Endothelial cell of umbilical vein (primary cell): ENCODE measurements around the gene CCL21. TPM values are rescaled to one million over a fixed set of nuclear protein-coding genes. Genes with fewer than 3 reads are reported as not detected.

Source experiments
- BruUV-seq: library from RNA; stranded (reverse); fragments of 400-500 nt; replicated peaks from 2 replicates; lab custom pipeline; 2021; lab: Mats Ljungman, UMichigan
- CTCF ChIA-PET: fragments of 300-600, 350-600 bp; sonication (Branson Sonifier 250); formaldehyde crosslinking; loops from one replicate; lab custom pipeline; 2021; ENCODE audit warnings: antibody characterized with exemption, inconsistent platforms; lab: Charles Lee
- POLR2A ChIA-PET: fragments of 300-600, 350-600 bp; sonication (Branson Sonifier 250); formaldehyde crosslinking; loops from one replicate; lab custom pipeline; 2021; ENCODE audit warnings: antibody characterized with exemption, inconsistent platforms; lab: Charles Lee
- DNase-seq: peaks from one replicate; pipeline ENCODE4 v3.0.0-alpha.2; 2011; ENCODE audit warnings: low read depth, low spot score
- FAIRE-seq: peaks from 2 replicates; lab custom pipeline; 2011; peaks lifted over from hg19 to GRCh38; lab: Jason Lieb, UNC
- H2AFZ ChIP-seq: 2 replicates; pipeline ENCODE4 v1.6.0; 2012; ENCODE audit warnings: low read depth, low read length, control low read depth, inconsistent platforms
- H3K27ac ChIP-seq: 2 replicates; pipeline ENCODE4 v1.5.1; 2011; ENCODE audit warnings: low read depth, mild to moderate bottlenecking, control low read depth, low read length, moderate library complexity; ENCODE audit not compliant: insufficient read depth
- H3K27me3 ChIP-seq, 2 experiments: 2 replicates each; pipeline versions ENCODE4 v1.6.0 to v1.6.1; 2011; ENCODE audit warnings: low read length in 2 of 2, mixed read lengths in 1 of 2; ENCODE audit not compliant: control insufficient read depth in 2 of 2, insufficient read depth in 2 of 2
- H3K36me3 ChIP-seq, 2 experiments: 2 replicates in 1 of 2; 3 replicates in 1 of 2; pipeline ENCODE4 v1.5.1; 2011; ENCODE audit warnings: low read length in 2 of 2, mild to moderate bottlenecking in 1 of 2, moderate library complexity in 1 of 2; ENCODE audit not compliant: control insufficient read depth in 2 of 2, insufficient read depth in 2 of 2; ENCODE audit errors: extremely low read depth in 1 of 2
- H3K4me1 ChIP-seq: 3 replicates; pipeline ENCODE4 v1.5.1; 2011; ENCODE audit warnings: mild to moderate bottlenecking, low read length; ENCODE audit not compliant: control insufficient read depth, insufficient read depth; ENCODE audit errors: extremely low read depth
- H3K4me2 ChIP-seq: 2 replicates; pipeline ENCODE4 v1.6.1; 2011; ENCODE audit warnings: low read length, control low read depth, mixed read lengths; ENCODE audit not compliant: insufficient read depth
- H3K4me3 ChIP-seq, 3 experiments: fragments of 200-600 bp in 1 of 3; sonication (generic), shearing (Covaris generic) in 1 of 3; replicated peaks in 1 of 3; 2 replicates each; pipeline ENCODE4 v1.5.1; 2011 to 2016; ENCODE audit warnings: control low read depth in 3 of 3, low read length in 3 of 3, mild to moderate bottlenecking in 2 of 3, inconsistent platforms in 1 of 3, low read depth in 1 of 3, moderate library complexity in 1 of 3; ENCODE audit not compliant: insufficient read depth in 1 of 3
- H3K79me2 ChIP-seq: 2 replicates; pipeline ENCODE4 v1.6.0; 2012; ENCODE audit warnings: low read length, inconsistent platforms; ENCODE audit not compliant: control insufficient read depth, insufficient read depth
- H3K9ac ChIP-seq: replicated peaks from 2 replicates; pipeline ENCODE3; 2011; ENCODE audit warnings: low read length, control low read depth; ENCODE audit not compliant: insufficient read depth; ENCODE audit errors: extremely low read depth
- H3K9me1 ChIP-seq: replicated peaks from 3 replicates; pipeline ENCODE4 v1.6.0; 2011; ENCODE audit warnings: mild to moderate bottlenecking, low read length; ENCODE audit not compliant: control insufficient read depth, insufficient read depth; ENCODE audit errors: extremely low read depth
- H3K9me3 ChIP-seq: replicated peaks from 2 replicates; pipeline ENCODE4 v1.5.1; 2012; ENCODE audit warnings: low read length, inconsistent platforms; ENCODE audit not compliant: control insufficient read depth, insufficient read depth
- H4K20me1 ChIP-seq: replicated peaks from 2 replicates; pipeline ENCODE3; 2011; ENCODE audit warnings: mild to moderate bottlenecking, low read length; ENCODE audit not compliant: control insufficient read depth, insufficient read depth; ENCODE audit errors: extremely low read depth
- CTCF ChIP-seq, 2 donors: IDR thresholded peaks; 1 replicate in 1 of 2; 2 replicates in 1 of 2; pipeline ENCODE4 v1.5.1; 2011; ENCODE audit warnings: low read length in 2 of 2, mild to moderate bottlenecking in 2 of 2, moderate library complexity in 2 of 2, control low read depth in 1 of 2, inconsistent platforms in 1 of 2, low read depth in 1 of 2; ENCODE audit not compliant: insufficient read depth in 1 of 2; ENCODE audit errors: extremely low read depth in 1 of 2
- EZH2 ChIP-seq: IDR thresholded peaks from 2 replicates; pipeline ENCODE4 v1.6.1; 2012; ENCODE audit warnings: borderline replicate concordance, low read depth, mild to moderate bottlenecking, moderate library complexity, low read length, inconsistent platforms; ENCODE audit not compliant: severe bottlenecking
- FOS ChIP-seq: IDR thresholded peaks from 2 replicates; pipeline ENCODE4 v1.6.1; 2011; ENCODE audit warnings: mild to moderate bottlenecking, low read length, moderate library complexity, borderline replicate concordance; ENCODE audit not compliant: insufficient read depth
- GATA2 ChIP-seq: IDR thresholded peaks from 2 replicates; pipeline ENCODE4 v1.7.0; 2011; ENCODE audit warnings: low read depth, mild to moderate bottlenecking, moderate library complexity, mixed read lengths, low read length; ENCODE audit not compliant: insufficient read length, insufficient read depth
- JUN ChIP-seq: IDR thresholded peaks from 2 replicates; pipeline ENCODE4 v1.6.1; 2011; ENCODE audit warnings: borderline replicate concordance, low read depth; ENCODE audit not compliant: insufficient read length, insufficient read depth
- MAX ChIP-seq: IDR thresholded peaks from 2 replicates; pipeline ENCODE4 v1.6.1; 2011; ENCODE audit not compliant: insufficient read depth, insufficient read length
- MYC ChIP-seq: IDR thresholded peaks from one replicate; pipeline ENCODE4 v1.6.1; 2011; ENCODE audit warnings: mild to moderate bottlenecking, low read depth, low read length
- POLR2A ChIP-seq: IDR thresholded peaks from 2 replicates; pipeline ENCODE4 v1.6.1; 2012; ENCODE audit warnings: low read depth, mild to moderate bottlenecking, control low read depth, low read length
- POLR2AphosphoS5 ChIP-seq: IDR thresholded peaks from 2 replicates; pipeline ENCODE4 v1.6.1; 2012; ENCODE audit warnings: low read depth, mild to moderate bottlenecking, control low read depth, low read length, moderate library complexity; ENCODE audit not compliant: insufficient read depth
- dilution Hi-C: fragments of 300-500 bp; cut with MboI; formaldehyde crosslinking; loops from one replicate; pipeline ENCODE4 v1.15.0; 2019; ENCODE audit warnings: low sequenced_read_pairs; ENCODE audit not compliant: extremely low pct_ligation_motif_present
- intact Hi-C: fragments of 100-400 bp; cut with micrococcal nuclease; formaldehyde crosslinking; loops from one replicate; pipeline ENCODE4 v1.10.0; 2022
- polyA plus RNA-seq, 4 experiments: library from polyadenylated mRNA; depleted of rRNA in 3 of 4; stranded (reverse) in 3 of 4; unstranded in 1 of 4; fragments of >200 nt; gene quantifications; 2 replicates each; pipeline versions ENCODE4 v1.2.1 to v1.2.3, GENCODE V29; 2011 to 2012; ENCODE audit warnings: missing spikeins in 1 of 4
- total RNA-seq: library from RNA; stranded (reverse); gene quantifications from 2 replicates; pipeline ENCODE4 v1.2.3, GENCODE V29; 2021

CCL21 gene
- total and polyA plus RNA-seq, 2 donors (not counting 3 experiments of a cell fraction or from before 2014, with no cell fraction given): 0.17 TPM; not detected in 1

DNA sequence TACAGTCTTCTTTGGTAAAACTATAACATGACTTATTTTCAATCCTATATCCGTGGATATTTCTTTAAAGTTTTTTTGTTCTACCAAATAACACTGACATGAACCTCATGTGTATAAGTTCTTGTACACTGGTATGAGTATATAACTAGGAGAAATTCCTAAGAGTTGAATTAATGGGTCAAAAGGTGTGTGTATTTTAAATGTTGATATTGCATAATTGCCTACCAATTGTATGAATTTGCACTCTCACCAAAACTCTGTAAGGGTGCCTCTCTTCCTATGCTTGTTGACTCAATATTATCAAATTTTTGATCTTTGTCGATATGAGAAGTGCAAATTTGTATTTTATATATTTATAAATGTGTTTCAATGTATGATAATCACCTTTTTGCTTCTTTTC, 22.9 kb upstream of the CCL21 start:
- no TSS peak for BruUV-seq
- no peaks in the 10 kb centered on the region for H3K36me3 ChIP-seq
- H3K9me1 ChIP-seq: no peaks in the 10 kb centered on the region
- no peaks in the 10 kb centered on the region for H3K79me2 ChIP-seq
- no peak overlapping the region for H3K4me2 ChIP-seq
- H2AFZ ChIP-seq: no peak overlapping the region
- no peak overlapping the region for H3K9ac ChIP-seq
- H4K20me1 ChIP-seq: no peaks in the 10 kb centered on the region
- peaks cover 12 to 13% of the 10 kb centered on the region in 2 experiments for H3K27me3 ChIP-seq
- H3K9me3 ChIP-seq: no peaks in the 10 kb centered on the region
- no peak for FAIRE-seq
- H3K4me1 ChIP-seq: no peaks in the 10 kb centered on the region
- no peak overlapping the region for H3K27ac ChIP-seq
- intact Hi-C loops (no loop called here), dilution Hi-C loops (no loop called here)
- CTCF ChIA-PET: interaction anchor here (1.2 kb wide), 1 partner anchor 10 kb away, joined by 3 read pairs; no protein-coding TSS in a partner anchor
- POLR2A ChIA-PET: no interaction called here
- H3K4me3 ChIP-seq: no peak overlapping the region
- TF ChIP-seq MAX: no peak
- TF ChIP-seq MYC: no peak
- TF ChIP-seq CTCF (IDR thresholded peaks at IDR 0.05; ENCODE audit: extremely low read depth in 1 of 2, insufficient read depth in 1 of 2, low read depth in 1 of 2, low read length in 2 of 2): no peak
- no peak for DNase-seq

DNA sequence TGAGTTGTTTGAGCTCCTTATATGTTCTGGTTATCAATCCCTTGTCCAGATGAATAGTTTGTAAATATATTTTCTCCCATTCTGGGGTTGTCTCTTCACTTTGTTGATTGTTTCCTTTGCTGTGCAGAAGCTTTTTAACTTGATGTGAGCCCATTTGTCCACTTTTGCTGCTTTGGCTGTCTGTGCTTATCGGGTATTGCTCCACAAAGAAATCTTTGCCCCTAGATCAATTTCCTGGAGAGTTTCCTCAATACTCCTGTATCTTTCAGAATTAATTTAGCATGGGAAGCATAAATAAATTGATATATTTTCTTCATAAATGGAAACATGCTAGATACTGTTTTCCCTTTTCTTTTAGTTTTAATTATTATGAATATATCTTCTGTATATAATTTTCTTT, 22.5 kb upstream of the CCL21 start:
- no TSS peak for BruUV-seq
- Histone ChIP-seq H3K27me3 (peaks cover 12 to 14% of the 10 kb centered on the region in 2 experiments), H3K4me2 (no peak overlapping the region), H3K27ac (no peak overlapping the region), H3K4me3 (no peak overlapping the region), H3K9me1 (no peaks in the 10 kb centered on the region), H3K9me3 (no peaks in the 10 kb centered on the region), H3K79me2 (no peaks in the 10 kb centered on the region), H4K20me1 (no peaks in the 10 kb centered on the region), H3K36me3 (no peaks in the 10 kb centered on the region), H2AFZ (no peak overlapping the region), H3K4me1 (no peaks in the 10 kb centered on the region), H3K9ac (no peak overlapping the region)
- no peak for FAIRE-seq
- dilution Hi-C loops: no loop called here
- TF ChIP-seq GATA2 (no peak), JUN (no peak), POLR2AphosphoS5 (no peak), CTCF (IDR thresholded peaks at IDR 0.05; ENCODE audit: extremely low read depth in 1 of 2, insufficient read depth in 1 of 2, low read depth in 1 of 2, low read length in 2 of 2) (no peak), POLR2A (no peak), EZH2 (no peak), FOS (no peak), MYC (no peak), MAX (no peak)
- CTCF ChIA-PET: interaction anchor here (0.8 to 1.6 kb wide), 2 partner anchors 23 to 30 kb away, joined by 3 read pairs; partner anchors contain the start of gene CCL21
- DNase-seq: no peak
- intact Hi-C loops: no loop called here
- POLR2A ChIA-PET: no interaction called here
